Smooth muscle cell (in vitro differentiated cells): Measurements from ENCODE around the gene LDLRAD3. TPM values are rescaled to one million over a fixed set of nuclear protein-coding genes. Genes with fewer than 3 reads are reported as not detected.

Experiments
- DNase-seq: peaks from one replicate; lab custom pipeline; 2025; ENCODE audit not compliant: unreplicated experiment; lab: John Stamatoyannopoulos, UW
- H2AFZ ChIP-seq: fragments of 200-600 bp; sonication (generic); 2 replicates; pipeline ENCODE4 v1.6.0; 2016; ENCODE audit warnings: antibody characterized with exemption, low read depth, mild to moderate bottlenecking
- H3F3A ChIP-seq: fragments of 200-600 bp; sonication (generic); 2 replicates; pipeline ENCODE4 v1.6.0; 2017; ENCODE audit warnings: antibody characterized with exemption, low read depth
- H3K27ac ChIP-seq: fragments of 200-600 bp; sonication (generic); 2 replicates; pipeline ENCODE4 v1.5.1; 2016; ENCODE audit warnings: low read depth, mild to moderate bottlenecking
- H3K27me3 ChIP-seq: fragments of 200-600 bp; sonication (generic); 2 replicates; pipeline ENCODE4 v1.6.1; 2016; ENCODE audit warnings: low read depth, mild to moderate bottlenecking
- H3K36me3 ChIP-seq: fragments of 200-600 bp; sonication (generic); 2 replicates; pipeline ENCODE4 v1.5.1; 2016; ENCODE audit warnings: low read depth
- H3K4me1 ChIP-seq: fragments of 200-600 bp; sonication (generic); 2 replicates; pipeline ENCODE4 v1.5.1; 2016; ENCODE audit warnings: low read depth
- H3K4me2 ChIP-seq: fragments of 200-600 bp; sonication (generic); 2 replicates; pipeline ENCODE4 v1.6.0; 2016; ENCODE audit warnings: mild to moderate bottlenecking
- H3K4me3 ChIP-seq: fragments of 200-600 bp; sonication (generic); 2 replicates; pipeline ENCODE4 v1.5.1; 2016; ENCODE audit warnings: mild to moderate bottlenecking
- H3K79me2 ChIP-seq: fragments of 200-600 bp; sonication (generic); 2 replicates; pipeline ENCODE4 v1.6.0; 2016; ENCODE audit warnings: low read depth, mild to moderate bottlenecking
- H3K9ac ChIP-seq: fragments of 200-600 bp; sonication (generic); 2 replicates; pipeline ENCODE4 v1.6.0; 2016; ENCODE audit warnings: low read depth
- H3K9me3 ChIP-seq: fragments of 200-600 bp; sonication (generic); replicated peaks from 2 replicates; pipeline ENCODE4 v1.5.1; 2016; ENCODE audit warnings: low read depth
- H4K20me1 ChIP-seq: fragments of 200-600 bp; sonication (generic); 2 replicates; pipeline ENCODE4 v1.6.0; 2016; ENCODE audit warnings: low read depth
- WGBS: methylation state at CpG from one replicate; pipeline ENCODE4 v1.1.7; 2016; ENCODE audit warnings: low lambda C conversion rate; 5-methylcytosine and 5-hydroxymethylcytosine counted together
- polyA plus RNA-seq: library from polyadenylated mRNA; unstranded; fragments of >200 nt; fragmentation: Nextera tagmentation; extraction: Ambion mirVana; gene quantifications from 2 replicates; pipeline ENCODE4 v1.2.1, GENCODE V29; 2016
- total RNA-seq: library from RNA; depleted of rRNA; stranded (reverse); fragments of >200 nt; gene quantifications from 2 replicates; pipeline ENCODE4 v1.2.3, GENCODE V29; 2014
- TF ChIP-seq, protein P1 (sequence below): fragments of 200-600 bp; sonication (generic); IDR thresholded peaks from 2 replicates; pipeline ENCODE4 v1.5.1; 2017; ENCODE audit warnings: borderline replicate concordance, mild to moderate bottlenecking, antibody characterized with exemption; ENCODE audit not compliant: insufficient read depth, poor library complexity, severe bottlenecking

The LDLRAD3 gene
- total and polyA plus RNA-seq, 2 experiments from 2014 or later = 6.1 to 10.0 TPM

DNA sequence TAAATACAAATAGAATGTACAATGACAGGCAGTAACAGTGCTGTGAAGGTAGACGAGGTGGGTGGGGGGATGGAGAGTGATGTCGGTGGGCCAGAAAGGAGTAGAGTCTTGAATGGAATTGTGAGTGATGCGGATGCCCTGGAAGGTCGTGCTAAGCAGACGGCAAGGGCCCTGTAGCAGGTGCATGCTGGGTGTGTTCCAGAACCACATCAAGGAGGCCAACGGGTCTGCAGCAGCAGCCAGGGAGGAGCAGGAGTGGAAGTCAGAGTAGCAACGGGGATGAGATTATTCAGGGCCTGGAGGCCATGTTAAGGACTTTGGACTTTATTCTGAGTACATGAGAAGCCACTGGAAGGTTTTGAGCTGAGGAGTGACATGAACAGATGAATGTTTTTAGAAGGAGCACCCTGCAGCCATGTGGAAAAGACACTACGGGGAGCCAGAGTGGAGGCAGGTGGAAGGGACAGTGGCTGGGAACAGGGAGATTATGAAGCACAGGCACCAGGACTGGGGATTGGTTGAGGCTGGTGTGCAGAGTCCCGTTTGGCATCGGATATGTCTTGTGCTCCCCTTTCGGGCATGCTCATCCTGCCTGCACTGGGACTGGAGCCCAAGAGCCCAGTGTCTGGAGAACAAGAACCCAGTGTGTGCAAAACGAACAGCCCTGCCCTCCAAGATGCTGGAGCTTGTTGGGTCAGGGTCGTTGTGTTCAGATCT is 271.3 kb downstream of the LDLRAD3 start:
- Histone ChIP-seq H3K4me2 (no peak overlapping the region), H4K20me1 (no peaks in the 10 kb centered on the region), H3F3A (no peaks in the 10 kb centered on the region), H3K9me3 (peaks cover 5% of the 10 kb centered on the region), H3K27ac (no peak overlapping the region), H3K27me3 (no peaks in the 10 kb centered on the region), H2AFZ (no peak overlapping the region), H3K79me2 (no peaks in the 10 kb centered on the region), H3K9ac (no peak overlapping the region), H3K36me3 (no peaks in the 10 kb centered on the region), H3K4me1 (peaks cover 16% of the 10 kb centered on the region), H3K4me3 (no peak overlapping the region)
- TF ChIP-seq, protein P1, sequence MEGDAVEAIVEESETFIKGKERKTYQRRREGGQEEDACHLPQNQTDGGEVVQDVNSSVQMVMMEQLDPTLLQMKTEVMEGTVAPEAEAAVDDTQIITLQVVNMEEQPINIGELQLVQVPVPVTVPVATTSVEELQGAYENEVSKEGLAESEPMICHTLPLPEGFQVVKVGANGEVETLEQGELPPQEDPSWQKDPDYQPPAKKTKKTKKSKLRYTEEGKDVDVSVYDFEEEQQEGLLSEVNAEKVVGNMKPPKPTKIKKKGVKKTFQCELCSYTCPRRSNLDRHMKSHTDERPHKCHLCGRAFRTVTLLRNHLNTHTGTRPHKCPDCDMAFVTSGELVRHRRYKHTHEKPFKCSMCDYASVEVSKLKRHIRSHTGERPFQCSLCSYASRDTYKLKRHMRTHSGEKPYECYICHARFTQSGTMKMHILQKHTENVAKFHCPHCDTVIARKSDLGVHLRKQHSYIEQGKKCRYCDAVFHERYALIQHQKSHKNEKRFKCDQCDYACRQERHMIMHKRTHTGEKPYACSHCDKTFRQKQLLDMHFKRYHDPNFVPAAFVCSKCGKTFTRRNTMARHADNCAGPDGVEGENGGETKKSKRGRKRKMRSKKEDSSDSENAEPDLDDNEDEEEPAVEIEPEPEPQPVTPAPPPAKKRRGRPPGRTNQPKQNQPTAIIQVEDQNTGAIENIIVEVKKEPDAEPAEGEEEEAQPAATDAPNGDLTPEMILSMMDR = no peak
- no peak for DNase-seq
- WGBS = 88% methylated on average over 13 of the region's 13 CpGs

DNA sequence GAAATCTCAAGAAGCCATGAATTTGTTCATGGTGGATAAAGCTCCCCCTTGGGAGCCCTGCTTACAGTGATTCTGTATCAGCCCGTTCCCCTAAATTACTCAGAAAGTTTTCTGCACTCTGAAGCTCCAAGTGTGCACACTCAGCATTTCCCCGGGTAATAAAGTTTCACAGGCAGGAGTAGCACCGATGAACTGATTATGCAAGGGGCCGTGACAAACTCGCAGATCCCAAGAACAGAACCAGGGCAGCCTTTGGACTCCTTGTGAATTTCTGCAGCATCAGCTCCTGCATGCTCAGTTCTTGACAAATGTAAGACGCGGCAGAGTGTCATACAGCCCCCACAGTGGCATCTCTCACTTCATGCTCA is 271.8 kb downstream of the LDLRAD3 start:
- Histone ChIP-seq H3K9ac (no peak overlapping the region), H3K4me1 (peaks cover 16% of the 10 kb centered on the region), H2AFZ (no peak overlapping the region), H3K79me2 (no peaks in the 10 kb centered on the region), H3K4me2 (no peak overlapping the region), H3K9me3 (peaks cover 5% of the 10 kb centered on the region), H3F3A (no peaks in the 10 kb centered on the region), H3K36me3 (no peaks in the 10 kb centered on the region), H3K4me3 (no peak overlapping the region), H4K20me1 (no peaks in the 10 kb centered on the region), H3K27ac (no peak overlapping the region), H3K27me3 (no peaks in the 10 kb centered on the region)
- TF ChIP-seq, protein P1 = no peak
- WGBS = 61% methylated on average over 7 of the region's 7 CpGs
- no peak for DNase-seq

DNA sequence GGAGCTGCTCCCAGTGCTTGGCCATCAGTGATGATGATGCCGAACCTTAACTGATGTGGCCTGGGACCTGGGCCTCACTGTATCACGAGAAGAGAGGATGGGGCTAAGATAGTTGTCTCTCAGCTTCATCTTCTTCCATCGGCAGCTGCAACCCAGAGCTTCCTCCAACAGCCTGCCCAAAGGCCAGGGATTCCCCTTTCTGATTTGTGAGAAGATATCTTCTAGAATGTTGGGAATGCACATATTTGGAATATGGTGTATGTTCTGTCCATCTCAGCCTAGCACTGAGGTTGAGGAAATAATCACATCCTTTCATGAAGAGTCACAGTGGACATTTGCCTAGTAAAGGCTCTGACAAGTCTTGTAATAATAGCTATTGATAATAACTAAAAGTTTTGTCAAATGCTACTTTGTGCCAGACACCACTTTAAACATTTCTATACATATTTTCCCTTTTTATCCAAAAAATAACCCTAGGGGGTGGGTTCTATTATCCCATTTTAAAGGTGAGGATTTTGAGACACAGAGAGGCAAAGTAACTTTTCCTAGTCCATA is 272.3 kb downstream of the LDLRAD3 start:
- TF ChIP-seq, protein P1 = no peak
- no peak for DNase-seq
- H3F3A ChIP-seq = no peaks in the 10 kb centered on the region
- H3K27ac ChIP-seq = no peak overlapping the region
- WGBS = 78% methylated on average over 3 of the region's 3 CpGs
- peaks cover 16% of the 10 kb centered on the region for H3K4me1 ChIP-seq
- H2AFZ ChIP-seq = no peak overlapping the region
- H3K4me2 ChIP-seq = no peak overlapping the region
- no peaks in the 10 kb centered on the region for H3K36me3 ChIP-seq
- peaks cover 5% of the 10 kb centered on the region for H3K9me3 ChIP-seq
- no peak overlapping the region for H3K9ac ChIP-seq
- H4K20me1 ChIP-seq = no peaks in the 10 kb centered on the region
- H3K4me3 ChIP-seq = no peak overlapping the region
- no peaks in the 10 kb centered on the region for H3K79me2 ChIP-seq
- no peaks in the 10 kb centered on the region for H3K27me3 ChIP-seq
